Uterus (tissue), 4 donors: Measurements from ENCODE around the gene ASTN2. TPM values are rescaled to one million over a fixed set of nuclear protein-coding genes. Genes with fewer than 3 reads are reported as not detected.

ENCODE experiments used
- DNase-seq, 2 donors: peaks; one replicate each; pipeline ENCODE4 v3.0.0-alpha.2; 2019 to 2020
- H3K27ac ChIP-seq, 2 donors: fragments of 200-600 bp; sonication (generic); 1 replicate in 1 of 2; 2 replicates in 1 of 2; pipeline ENCODE4 v1.5.1; 2016 to 2018
- H3K27me3 ChIP-seq, 2 donors: fragments of 200-600 bp; sonication (generic); one replicate each; pipeline ENCODE4 v1.5.1; 2018 to 2019; ENCODE audit warnings: control low read depth in 1 of 2
- H3K36me3 ChIP-seq, 2 donors: fragments of 200-600 bp; sonication (generic); one replicate each; pipeline ENCODE4 v1.5.1; 2019; ENCODE audit warnings: control low read depth in 1 of 2
- H3K4me1 ChIP-seq, 2 donors: fragments of 200-600 bp; sonication (generic); one replicate each; pipeline ENCODE4 v1.5.1; 2018 to 2019; ENCODE audit warnings: control low read depth in 1 of 2
- H3K4me3 ChIP-seq, 2 donors: fragments of 200-600 bp; sonication (generic); 1 replicate in 1 of 2; 2 replicates in 1 of 2; pipeline ENCODE4 v1.5.1; 2018 to 2019; ENCODE audit warnings: mild to moderate bottlenecking in 1 of 2
- H3K9me3 ChIP-seq, 2 donors: fragments of 200-600 bp; sonication (generic); one replicate each; pipeline ENCODE4 v1.5.1; 2019; ENCODE audit warnings: control low read depth in 1 of 2
- POLR2A ChIP-seq, 2 donors: fragments of 450-650 bp; IDR thresholded peaks; one replicate each; pipeline ENCODE4 v1.6.1; 2016; ENCODE audit warnings: antibody characterized with exemption in 2 of 2, mild to moderate bottlenecking in 1 of 2, moderate library complexity in 1 of 2
- intact Hi-C: fragments of 100-400 bp; cut with DNase I; formaldehyde crosslinking; loops from one replicate; pipeline ENCODE4 v1.15.1; 2023; ENCODE audit warnings: low total_unique reads
- total RNA-seq, 4 donors: library from RNA; depleted of rRNA in 3 of 4; stranded (reverse); fragments of >200 nt in 3 of 4; gene quantifications; one replicate each; pipeline versions ENCODE4 v1.1.0 to v1.2.4, GENCODE V29; 2014 to 2023
- TF ChIP-seq, protein P1 (sequence below), 4 experiments: fragments of 200-600 bp in 2 of 4; fragments of 450-650 bp in 2 of 4; sonication (generic) in 2 of 4; IDR thresholded peaks; one replicate each; pipeline ENCODE4 v1.5.1; 2016 to 2019; ENCODE audit warnings: antibody characterized with exemption in 4 of 4, mild to moderate bottlenecking in 2 of 4, moderate library complexity in 1 of 4
- donor health status: DM: yes; HTN: yes; CAD: no.

The ASTN2 gene
- total RNA-seq, 4 donors from 2014 or later, result 1.8 to 8.6 (median 6.7) TPM

DNA sequence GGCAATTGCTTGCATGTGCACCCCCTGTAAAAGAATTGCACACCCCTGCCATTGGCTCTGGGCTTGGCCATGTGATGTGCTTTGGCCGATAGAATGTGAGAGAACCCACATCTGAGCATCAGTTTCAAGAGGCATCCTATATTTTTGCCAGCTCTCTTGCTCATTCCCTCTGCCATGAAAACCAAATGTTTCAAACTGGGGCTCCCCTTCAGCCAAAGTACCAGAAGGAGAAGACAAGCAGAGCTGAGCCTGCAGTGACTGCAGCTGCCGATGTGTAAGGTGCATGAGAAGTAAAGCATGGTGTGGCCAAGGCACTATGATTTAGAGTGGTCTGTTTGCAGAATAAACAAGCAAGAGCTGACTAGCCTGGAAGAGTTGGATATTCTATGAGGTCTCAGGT lies 132.3 kb downstream of the ASTN2 start:
- intact Hi-C loops, result no loop called here
- H3K27ac ChIP-seq, result no peak overlapping the region
- TF ChIP-seq, protein P1, sequence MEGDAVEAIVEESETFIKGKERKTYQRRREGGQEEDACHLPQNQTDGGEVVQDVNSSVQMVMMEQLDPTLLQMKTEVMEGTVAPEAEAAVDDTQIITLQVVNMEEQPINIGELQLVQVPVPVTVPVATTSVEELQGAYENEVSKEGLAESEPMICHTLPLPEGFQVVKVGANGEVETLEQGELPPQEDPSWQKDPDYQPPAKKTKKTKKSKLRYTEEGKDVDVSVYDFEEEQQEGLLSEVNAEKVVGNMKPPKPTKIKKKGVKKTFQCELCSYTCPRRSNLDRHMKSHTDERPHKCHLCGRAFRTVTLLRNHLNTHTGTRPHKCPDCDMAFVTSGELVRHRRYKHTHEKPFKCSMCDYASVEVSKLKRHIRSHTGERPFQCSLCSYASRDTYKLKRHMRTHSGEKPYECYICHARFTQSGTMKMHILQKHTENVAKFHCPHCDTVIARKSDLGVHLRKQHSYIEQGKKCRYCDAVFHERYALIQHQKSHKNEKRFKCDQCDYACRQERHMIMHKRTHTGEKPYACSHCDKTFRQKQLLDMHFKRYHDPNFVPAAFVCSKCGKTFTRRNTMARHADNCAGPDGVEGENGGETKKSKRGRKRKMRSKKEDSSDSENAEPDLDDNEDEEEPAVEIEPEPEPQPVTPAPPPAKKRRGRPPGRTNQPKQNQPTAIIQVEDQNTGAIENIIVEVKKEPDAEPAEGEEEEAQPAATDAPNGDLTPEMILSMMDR (IDR thresholded peaks at IDR 0.05), result no peak
- no peak for TF ChIP-seq POLR2A (IDR thresholded peaks at IDR 0.05)

GRCh38 chr9:117278471-117279035 lies 136.3 kb downstream of the ASTN2 start:
- H3K4me1 ChIP-seq, result no peaks in the 10 kb centered on the region
- H3K9me3 ChIP-seq, result no peaks in the 10 kb centered on the region
- H3K27me3 ChIP-seq, result no peaks in the 10 kb centered on the region
- H3K27ac ChIP-seq, result no peak overlapping the region
- no peak overlapping the region for H3K4me3 ChIP-seq
- no peak for DNase-seq
- H3K36me3 ChIP-seq, result no peaks in the 10 kb centered on the region
- intact Hi-C loops, result no loop called here
- TF ChIP-seq, protein P1 (IDR thresholded peaks at IDR 0.05), result no peak
- TF ChIP-seq POLR2A (IDR thresholded peaks at IDR 0.05), result no peak

More for the DNA sequence above, 132.3 kb downstream of the ASTN2 start:
- H3K4me3 ChIP-seq, result no peak overlapping the region
- H3K4me1 ChIP-seq, result no peaks in the 10 kb centered on the region
- DNase-seq, result no peak
- no peaks in the 10 kb centered on the region for H3K9me3 ChIP-seq
- no peaks in the 10 kb centered on the region for H3K27me3 ChIP-seq
- no peaks in the 10 kb centered on the region for H3K36me3 ChIP-seq

GRCh38 chr9:117278020-117278419 lies 136.8 kb downstream of the ASTN2 start:
- no peaks in the 10 kb centered on the region for H3K4me1 ChIP-seq
- H3K36me3 ChIP-seq, result no peaks in the 10 kb centered on the region
- no peak overlapping the region for H3K27ac ChIP-seq
- no peaks in the 10 kb centered on the region for H3K27me3 ChIP-seq
- no peaks in the 10 kb centered on the region for H3K9me3 ChIP-seq
- TF ChIP-seq, protein P1 (IDR thresholded peaks at IDR 0.05), result no peak
- TF ChIP-seq POLR2A (IDR thresholded peaks at IDR 0.05), result no peak
- DNase-seq, result no peak
- intact Hi-C loops, result no loop called here
- H3K4me3 ChIP-seq, result no peak overlapping the region

DNA sequence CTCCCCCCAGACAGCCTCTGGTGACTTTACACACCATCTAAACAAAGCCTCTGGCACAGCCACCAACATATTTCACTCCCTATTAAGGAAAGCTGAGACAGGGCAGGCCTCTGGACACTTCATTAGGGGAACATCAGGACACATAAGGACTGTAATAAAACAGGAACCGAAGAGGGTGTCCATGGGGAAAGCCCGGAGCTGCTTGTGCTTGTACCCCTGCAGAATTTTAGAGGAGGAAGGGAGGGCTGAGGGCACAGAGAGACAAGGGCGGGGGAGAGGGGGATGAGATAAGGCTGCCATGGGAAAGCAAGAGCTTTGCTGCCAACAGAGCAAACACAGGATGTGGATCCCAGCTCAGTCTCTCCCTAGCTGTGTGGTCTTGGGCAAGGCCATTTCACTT lies 138.4 kb downstream of the ASTN2 start:
- Histone ChIP-seq H3K4me3 (no peak overlapping the region), H3K36me3 (no peaks in the 10 kb centered on the region), H3K9me3 (no peaks in the 10 kb centered on the region), H3K27me3 (no peaks in the 10 kb centered on the region), H3K4me1 (no peaks in the 10 kb centered on the region), H3K27ac (no peak overlapping the region)
- intact Hi-C loops, result no loop called here
- DNase-seq, result no peak
- TF ChIP-seq, protein P1 (IDR thresholded peaks at IDR 0.05), result no peak
- no peak for TF ChIP-seq POLR2A (IDR thresholded peaks at IDR 0.05)

GRCh38 chr9:117273612-117274011 lies 141.2 kb downstream of the ASTN2 start:
- no peaks in the 10 kb centered on the region for H3K4me1 ChIP-seq
- no peaks in the 10 kb centered on the region for H3K9me3 ChIP-seq
- no peak overlapping the region for H3K4me3 ChIP-seq
- H3K27me3 ChIP-seq, result no peaks in the 10 kb centered on the region
- TF ChIP-seq, protein P1 (IDR thresholded peaks at IDR 0.05), result no peak
- no peak for TF ChIP-seq POLR2A (IDR thresholded peaks at IDR 0.05)
- intact Hi-C loops, result no loop called here
- H3K36me3 ChIP-seq, result no peaks in the 10 kb centered on the region
- no peak for DNase-seq
- no peak overlapping the region for H3K27ac ChIP-seq
